Testis (tissue), 2 donors: ENCODE data around the gene ANO1.

Source experiments
- POLR2A ChIP-seq: fragments of 450-650 bp; IDR thresholded peaks from one replicate; pipeline ENCODE4 v1.6.1; 2017; ENCODE audit warnings: antibody characterized with exemption, mild to moderate bottlenecking, moderate library complexity
- TF ChIP-seq, protein P1 (sequence below), 3 experiments: fragments of 450-650 bp in 2 of 3; fragments of 200-600 bp in 1 of 3; sonication (generic) in 1 of 3; IDR thresholded peaks; one replicate each; pipeline ENCODE4 v1.5.1; 2016 to 2019; ENCODE audit warnings: antibody characterized with exemption in 3 of 3, mild to moderate bottlenecking in 2 of 3, moderate library complexity in 1 of 3

- TF ChIP-seq, protein P1, sequence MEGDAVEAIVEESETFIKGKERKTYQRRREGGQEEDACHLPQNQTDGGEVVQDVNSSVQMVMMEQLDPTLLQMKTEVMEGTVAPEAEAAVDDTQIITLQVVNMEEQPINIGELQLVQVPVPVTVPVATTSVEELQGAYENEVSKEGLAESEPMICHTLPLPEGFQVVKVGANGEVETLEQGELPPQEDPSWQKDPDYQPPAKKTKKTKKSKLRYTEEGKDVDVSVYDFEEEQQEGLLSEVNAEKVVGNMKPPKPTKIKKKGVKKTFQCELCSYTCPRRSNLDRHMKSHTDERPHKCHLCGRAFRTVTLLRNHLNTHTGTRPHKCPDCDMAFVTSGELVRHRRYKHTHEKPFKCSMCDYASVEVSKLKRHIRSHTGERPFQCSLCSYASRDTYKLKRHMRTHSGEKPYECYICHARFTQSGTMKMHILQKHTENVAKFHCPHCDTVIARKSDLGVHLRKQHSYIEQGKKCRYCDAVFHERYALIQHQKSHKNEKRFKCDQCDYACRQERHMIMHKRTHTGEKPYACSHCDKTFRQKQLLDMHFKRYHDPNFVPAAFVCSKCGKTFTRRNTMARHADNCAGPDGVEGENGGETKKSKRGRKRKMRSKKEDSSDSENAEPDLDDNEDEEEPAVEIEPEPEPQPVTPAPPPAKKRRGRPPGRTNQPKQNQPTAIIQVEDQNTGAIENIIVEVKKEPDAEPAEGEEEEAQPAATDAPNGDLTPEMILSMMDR (IDR thresholded peaks at IDR 0.05) = no peak
- TF ChIP-seq POLR2A = no peak
These were observed 104.1 kb downstream of the ANO1 start for GRCh38 chr11:70182266-70182665.
